Measurements from ENCODE around the gene CLCNKB. TPM values are rescaled to one million over a fixed set of nuclear protein-coding genes. Genes with fewer than 3 reads are reported as not detected.

CLCNKB gene
- total and polyA plus RNA-seq, 2 donors (not counting 3 experiments of a cell fraction or from before 2014, with no cell fraction given): 0.18 TPM; not detected in 1

- no TSS peak for BruUV-seq (replicated peaks)
- H3K27ac ChIP-seq (ENCODE audit: insufficient read depth, low read depth, low read length): no peak overlapping the region
- ChIA-PET CTCF (interaction anchor here (0.9 to 2.1 kb wide), 3 partner anchors 10 to 26 kb away, joined by 3 to 16 read pairs (median 10); no protein-coding TSS in a partner anchor), POLR2A (no interaction called here)
- dilution Hi-C loops (cut with MboI; ENCODE audit: extremely low pct_ligation_motif_present, low sequenced_read_pairs): no loop called here
- peaks cover 0 to 5% of the 10 kb centered on the region in 2 experiments for H3K27me3 ChIP-seq (ENCODE audit: control insufficient read depth in 2 of 2, insufficient read depth in 2 of 2, low read length in 2 of 2)
- no peak overlapping the region for H3K4me3 ChIP-seq (replicated peaks in 1 of 3; ENCODE audit: insufficient read depth in 1 of 3, low read depth in 1 of 3, low read length in 3 of 3)
- TF ChIP-seq EZH2 (IDR thresholded peaks at IDR 0.05; ENCODE audit: borderline replicate concordance, low read depth, low read length, severe bottlenecking): no peak
- no peak for DNase-seq (ENCODE audit: low read depth, low spot score)
- no peaks in the 10 kb centered on the region for H3K36me3 ChIP-seq (ENCODE audit: control insufficient read depth in 2 of 2, extremely low read depth in 1 of 2, insufficient read depth in 2 of 2, low read length in 2 of 2)
- no peak for FAIRE-seq
- H3K4me2 ChIP-seq (ENCODE audit: insufficient read depth, low read length): no peak overlapping the region
- no peaks in the 10 kb centered on the region for H4K20me1 ChIP-seq (replicated peaks; ENCODE audit: control insufficient read depth, extremely low read depth, insufficient read depth, low read length)
- H3K9me1 ChIP-seq (replicated peaks; ENCODE audit: control insufficient read depth, extremely low read depth, insufficient read depth, low read length): no peaks in the 10 kb centered on the region
- H2AFZ ChIP-seq (ENCODE audit: low read depth, low read length): no peak overlapping the region
- H3K4me1 ChIP-seq (ENCODE audit: control insufficient read depth, extremely low read depth, insufficient read depth, low read length): no peaks in the 10 kb centered on the region
- H3K9me3 ChIP-seq (replicated peaks; ENCODE audit: control insufficient read depth, insufficient read depth, low read length): no peaks in the 10 kb centered on the region
- intact Hi-C loops (cut with micrococcal nuclease): no loop called here
- no peak overlapping the region for H3K9ac ChIP-seq (replicated peaks; ENCODE audit: extremely low read depth, insufficient read depth, low read length)
- no peaks in the 10 kb centered on the region for H3K79me2 ChIP-seq (ENCODE audit: control insufficient read depth, insufficient read depth, low read length)
Observed at GRCh38 chr1:16092923-16093511, 49.4 kb downstream of the CLCNKB start.

DNA sequence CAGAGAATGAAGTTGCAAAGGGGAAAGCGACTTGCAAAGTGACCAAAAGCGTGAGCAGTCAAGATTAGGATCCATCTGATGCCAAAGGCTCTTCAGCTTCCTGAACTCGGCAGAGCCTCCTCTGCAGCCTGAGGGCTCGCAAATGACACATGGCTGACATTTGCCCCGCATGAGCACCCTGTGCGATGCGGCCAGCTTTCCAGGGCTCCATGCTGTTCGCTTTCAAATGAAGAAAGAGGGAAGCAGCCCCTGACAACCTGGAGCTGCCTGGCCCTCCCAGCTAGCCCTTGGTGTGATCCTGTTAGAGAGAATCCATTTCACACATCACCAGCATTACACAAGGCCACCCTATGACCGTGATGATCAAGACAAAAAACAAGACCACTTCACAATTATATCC is 50.0 kb downstream of the CLCNKB start:
- Histone ChIP-seq H3K9me1 (replicated peaks; ENCODE audit: control insufficient read depth, extremely low read depth, insufficient read depth, low read length) (no peaks in the 10 kb centered on the region), H3K79me2 (ENCODE audit: control insufficient read depth, insufficient read depth, low read length) (no peaks in the 10 kb centered on the region), H3K36me3 (ENCODE audit: control insufficient read depth in 2 of 2, extremely low read depth in 1 of 2, insufficient read depth in 2 of 2, low read length in 2 of 2) (no peaks in the 10 kb centered on the region), H3K27me3 (ENCODE audit: control insufficient read depth in 2 of 2, insufficient read depth in 2 of 2, low read length in 2 of 2) (peaks cover 0 to 5% of the 10 kb centered on the region in 2 experiments), H3K4me3 (replicated peaks in 1 of 3; ENCODE audit: insufficient read depth in 1 of 3, low read depth in 1 of 3, low read length in 3 of 3) (no peak overlapping the region), H3K4me2 (ENCODE audit: insufficient read depth, low read length) (no peak overlapping the region), H3K4me1 (ENCODE audit: control insufficient read depth, extremely low read depth, insufficient read depth, low read length) (no peaks in the 10 kb centered on the region), H3K27ac (ENCODE audit: insufficient read depth, low read depth, low read length) (no peak overlapping the region), H3K9me3 (replicated peaks; ENCODE audit: control insufficient read depth, insufficient read depth, low read length) (no peaks in the 10 kb centered on the region), H2AFZ (ENCODE audit: low read depth, low read length) (no peak overlapping the region), H4K20me1 (replicated peaks; ENCODE audit: control insufficient read depth, extremely low read depth, insufficient read depth, low read length) (no peaks in the 10 kb centered on the region), H3K9ac (replicated peaks; ENCODE audit: extremely low read depth, insufficient read depth, low read length) (no peak overlapping the region)
- TF ChIP-seq POLR2A (IDR thresholded peaks at IDR 0.05; ENCODE audit: low read depth, low read length) (no peak), GATA2 (IDR thresholded peaks at IDR 0.05; ENCODE audit: insufficient read depth, insufficient read length, low read depth, low read length) (no peak), FOS (IDR thresholded peaks at IDR 0.05; ENCODE audit: borderline replicate concordance, insufficient read depth, low read length) (no peak), MYC (IDR thresholded peaks at IDR 0.05; ENCODE audit: low read depth, low read length) (no peak), JUN (IDR thresholded peaks at IDR 0.05; ENCODE audit: borderline replicate concordance, insufficient read depth, insufficient read length, low read depth) (no peak), POLR2AphosphoS5 (IDR thresholded peaks at IDR 0.05; ENCODE audit: insufficient read depth, low read depth, low read length) (no peak), EZH2 (IDR thresholded peaks at IDR 0.05; ENCODE audit: borderline replicate concordance, low read depth, low read length, severe bottlenecking) (no peak)
- TF ChIP-seq, protein P1, sequence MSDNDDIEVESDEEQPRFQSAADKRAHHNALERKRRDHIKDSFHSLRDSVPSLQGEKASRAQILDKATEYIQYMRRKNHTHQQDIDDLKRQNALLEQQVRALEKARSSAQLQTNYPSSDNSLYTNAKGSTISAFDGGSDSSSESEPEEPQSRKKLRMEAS (IDR thresholded peaks at IDR 0.05; ENCODE audit: insufficient read depth, insufficient read length): no peak
- TF ChIP-seq, protein P2, sequence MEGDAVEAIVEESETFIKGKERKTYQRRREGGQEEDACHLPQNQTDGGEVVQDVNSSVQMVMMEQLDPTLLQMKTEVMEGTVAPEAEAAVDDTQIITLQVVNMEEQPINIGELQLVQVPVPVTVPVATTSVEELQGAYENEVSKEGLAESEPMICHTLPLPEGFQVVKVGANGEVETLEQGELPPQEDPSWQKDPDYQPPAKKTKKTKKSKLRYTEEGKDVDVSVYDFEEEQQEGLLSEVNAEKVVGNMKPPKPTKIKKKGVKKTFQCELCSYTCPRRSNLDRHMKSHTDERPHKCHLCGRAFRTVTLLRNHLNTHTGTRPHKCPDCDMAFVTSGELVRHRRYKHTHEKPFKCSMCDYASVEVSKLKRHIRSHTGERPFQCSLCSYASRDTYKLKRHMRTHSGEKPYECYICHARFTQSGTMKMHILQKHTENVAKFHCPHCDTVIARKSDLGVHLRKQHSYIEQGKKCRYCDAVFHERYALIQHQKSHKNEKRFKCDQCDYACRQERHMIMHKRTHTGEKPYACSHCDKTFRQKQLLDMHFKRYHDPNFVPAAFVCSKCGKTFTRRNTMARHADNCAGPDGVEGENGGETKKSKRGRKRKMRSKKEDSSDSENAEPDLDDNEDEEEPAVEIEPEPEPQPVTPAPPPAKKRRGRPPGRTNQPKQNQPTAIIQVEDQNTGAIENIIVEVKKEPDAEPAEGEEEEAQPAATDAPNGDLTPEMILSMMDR (IDR thresholded peaks at IDR 0.05; ENCODE audit: extremely low read depth in 1 of 2, insufficient read depth in 1 of 2, low read depth in 1 of 2, low read length in 2 of 2): no peak
- intact Hi-C loops (cut with micrococcal nuclease): no loop called here
- BruUV-seq (replicated peaks): no TSS peak
- ChIA-PET CTCF (interaction anchor here (1.6 to 2.1 kb wide), 2 partner anchors 10 to 15 kb away, joined by 10 to 16 read pairs; no protein-coding TSS in a partner anchor), POLR2A (no interaction called here)
- DNase-seq (ENCODE audit: low read depth, low spot score) (no peak), FAIRE-seq (no peak)
- dilution Hi-C loops (cut with MboI; ENCODE audit: extremely low pct_ligation_motif_present, low sequenced_read_pairs): no loop called here
